Heart right ventricle (tissue), 16 donors: ENCODE measurements around the gene SH2B2. TPM values are rescaled to one million over a fixed set of nuclear protein-coding genes. Genes with fewer than 3 reads are reported as not detected.

Experiments used
- ATAC-seq, 8 donors: fragments of 200-7000 bp; cut with Tn5 transposase; one replicate each; pipeline ENCODE4 v1.9.1; 2020; ENCODE audit warnings: mild to moderate bottlenecking in 8 of 8, moderate library complexity in 8 of 8, moderate number of reproducible peaks in 1 of 8
- DNase-seq, 2 donors: peaks; one replicate each; pipeline ENCODE4 v3.0.0-alpha.2; 2020
- H3K27ac ChIP-seq, 10 donors: fragments of 200-600 bp; sonication (generic) in 2 of 10; one replicate each; pipeline versions ENCODE4 v1.5.0 to v1.8.0; 2020 to 2022; ENCODE audit warnings: mild to moderate bottlenecking in 3 of 10
- H3K27me3 ChIP-seq, 7 donors: fragments of 200-600 bp; one replicate each; pipeline ENCODE4 v1.8.0; 2021 to 2022; ENCODE audit warnings: mild to moderate bottlenecking in 2 of 7
- H3K36me3 ChIP-seq, 9 donors: fragments of 200-600 bp; sonication (generic) in 1 of 9; one replicate each; pipeline versions ENCODE4 v1.5.0 to v1.8.0; 2020 to 2022; ENCODE audit warnings: mild to moderate bottlenecking in 2 of 9
- H3K4me1 ChIP-seq, 9 donors: fragments of 200-600 bp; sonication (generic) in 1 of 9; one replicate each; pipeline versions ENCODE4 v1.5.0 to v1.8.0; 2020 to 2022; ENCODE audit warnings: mild to moderate bottlenecking in 4 of 9
- H3K4me3 ChIP-seq, 10 donors: fragments of 200-600 bp; sonication (generic) in 2 of 10; one replicate each; pipeline versions ENCODE4 v1.5.0 to v1.8.0; 2020 to 2022; ENCODE audit warnings: mild to moderate bottlenecking in 7 of 10, moderate library complexity in 2 of 10
- H3K9me3 ChIP-seq, 11 donors: fragments of 200-600 bp in 10 of 11; sonication (generic) in 2 of 11; one replicate each; pipeline versions ENCODE4 v1.5.0 to v1.8.0; 2013 to 2022; ENCODE audit warnings: mild to moderate bottlenecking in 2 of 11, control low read depth in 1 of 11, moderate library complexity in 1 of 11
- WGBS, 2 donors: extraction: QIAGEN DNeasy Blood & Tissue Kit; methylation state at CpG; one replicate each; pipeline ENCODE4 v1.1.7; 2013; ENCODE audit warnings: inconsistent platforms in 1 of 2; 5-methylcytosine and 5-hydroxymethylcytosine counted together
- intact Hi-C, 10 donors: fragments of 100-400 bp; cut with DNase I; formaldehyde crosslinking; loops; one replicate each; pipeline versions ENCODE4 v1.11.1 to v1.14.2; 2022
- polyA plus RNA-seq, 2 donors: library from polyadenylated mRNA; stranded (reverse); fragments of 200-250 nt; gene quantifications; one replicate each; pipeline ENCODE4 v1.2.3, GENCODE V29; 2013
- total RNA-seq, 10 donors: library from RNA; stranded (reverse); fragmentation: NEBNext Ultra II Directional in 3 of 10; extraction: Animal tissue kit (Norgen Biotek cat#: 25700) in 3 of 10; gene quantifications; one replicate each; pipeline versions ENCODE4 v1.2.1 to v1.2.4, GENCODE V29; 2021 to 2023
- TF ChIP-seq, protein P1 (sequence below), 9 donors: fragments of 200-600 bp; sonication (generic) in 2 of 9; IDR thresholded peaks; one replicate each; pipeline versions ENCODE4 v1.5.0 to v1.8.0; 2021 to 2022; ENCODE audit warnings: antibody characterized with exemption in 9 of 9, mild to moderate bottlenecking in 5 of 9, moderate library complexity in 1 of 9
- donor health status: Arrhythmogenic right ventricular cardiomyopathy.
- donor health status: ischemic (EF 13 %, LVEDD 7.1; RV severe dilation, severe dysfunction).
- donor health status: healthy with polysubstance abuse.
- donor health status: DM: no; HTN: yes; CAD: no.
- donor health status: DM: no; HTN: no; CAD: no.
- donor health status: ischemic (EF 25% LVEDD 6.9; RV normal size, moderate dysfunction).
- donor health status: ischemic (EF 25% LVEDD 5.7; RV mildly dilated, moderate dysfunction).
- donor health status: healthy.
- donor health status: DM: yes; HTN: yes; CAD: no.
- donor health status: Ischemic cardiomyopathy.
- donor health status: ischemic (EF 35%, LVEDD 5.7; RV mildly dilated, moderate dysfunction).
- donor health status: nonischemic (EF 11% LVEDD 7.7; RV severe dilation, severe dysfunction).
- donor health status: DM: yes; HTN: yes; CAD: no.
- donor health status: PGD.
- donor health status: ischemic (EF 29% LVEDD 5.4; RV normal size, mild dysfunction).
- donor health status: nonischemic (EF 23%, LVEDD 6.1; RV moderate dilation, normal function).

The SH2B2 gene
- total and polyA plus RNA-seq, 12 donors, result 0.83 to 4.2 (median 1.2) TPM

DNA sequence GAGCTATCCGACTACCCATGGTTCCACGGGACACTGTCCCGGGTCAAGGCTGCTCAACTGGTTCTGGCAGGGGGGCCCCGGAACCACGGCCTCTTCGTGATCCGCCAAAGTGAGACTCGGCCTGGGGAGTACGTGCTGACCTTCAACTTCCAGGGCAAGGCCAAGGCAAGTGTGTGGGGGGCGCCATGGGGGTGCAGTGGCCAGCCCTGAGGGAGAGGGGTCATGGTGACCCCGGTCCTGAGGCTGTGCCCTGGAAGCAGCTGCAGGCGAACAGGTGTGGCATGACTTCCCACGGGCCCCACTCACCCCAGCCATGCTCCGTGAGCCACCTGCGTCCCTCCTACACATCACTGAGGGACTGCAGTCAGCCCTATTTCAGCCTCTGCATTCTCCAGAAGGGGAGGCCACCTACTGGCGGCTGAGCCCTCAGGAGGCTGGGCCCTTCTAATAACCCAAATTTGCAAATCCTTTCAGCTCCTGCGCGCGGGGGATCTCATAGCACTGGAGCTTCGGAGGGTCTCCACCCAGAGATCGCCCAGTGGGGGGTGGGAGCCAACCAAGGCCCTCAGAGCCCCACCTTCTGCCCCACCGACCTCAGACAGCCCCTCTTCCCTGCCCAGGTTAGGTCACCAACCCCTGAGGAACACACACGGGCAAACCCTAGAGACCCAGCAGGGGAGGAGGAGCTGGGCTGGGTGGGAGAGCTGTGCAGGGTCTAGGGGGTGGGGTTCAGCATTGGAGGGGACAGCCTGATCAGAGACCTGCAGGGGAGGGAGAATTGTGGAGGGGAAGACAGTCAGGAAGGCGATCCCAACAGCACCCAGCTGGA lies 30.8 kb downstream of the SH2B2 start:
- no peak for ATAC-seq
- Histone ChIP-seq H3K27me3 (peaks cover 0 to 15% (median 5%) of the 10 kb centered on the region in 7 donors), H3K4me1 (peaks cover 0 to 21% (median 9%) of the 10 kb centered on the region in 9 donors), H3K9me3 (no peaks in the 10 kb centered on the region), H3K36me3 (peaks cover 0 to 19% (median 0%) of the 10 kb centered on the region in 9 donors), H3K4me3 (no peak overlapping the region), H3K27ac (no peak overlapping the region)
- no peak for DNase-seq
- intact Hi-C loops, result no loop called here
- TF ChIP-seq, protein P1, sequence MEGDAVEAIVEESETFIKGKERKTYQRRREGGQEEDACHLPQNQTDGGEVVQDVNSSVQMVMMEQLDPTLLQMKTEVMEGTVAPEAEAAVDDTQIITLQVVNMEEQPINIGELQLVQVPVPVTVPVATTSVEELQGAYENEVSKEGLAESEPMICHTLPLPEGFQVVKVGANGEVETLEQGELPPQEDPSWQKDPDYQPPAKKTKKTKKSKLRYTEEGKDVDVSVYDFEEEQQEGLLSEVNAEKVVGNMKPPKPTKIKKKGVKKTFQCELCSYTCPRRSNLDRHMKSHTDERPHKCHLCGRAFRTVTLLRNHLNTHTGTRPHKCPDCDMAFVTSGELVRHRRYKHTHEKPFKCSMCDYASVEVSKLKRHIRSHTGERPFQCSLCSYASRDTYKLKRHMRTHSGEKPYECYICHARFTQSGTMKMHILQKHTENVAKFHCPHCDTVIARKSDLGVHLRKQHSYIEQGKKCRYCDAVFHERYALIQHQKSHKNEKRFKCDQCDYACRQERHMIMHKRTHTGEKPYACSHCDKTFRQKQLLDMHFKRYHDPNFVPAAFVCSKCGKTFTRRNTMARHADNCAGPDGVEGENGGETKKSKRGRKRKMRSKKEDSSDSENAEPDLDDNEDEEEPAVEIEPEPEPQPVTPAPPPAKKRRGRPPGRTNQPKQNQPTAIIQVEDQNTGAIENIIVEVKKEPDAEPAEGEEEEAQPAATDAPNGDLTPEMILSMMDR (IDR thresholded peaks at IDR 0.05), result no peak
- 85 to 88% methylated on average over 23 to 24 of the region's 24 CpGs for WGBS, 2 donors

DNA sequence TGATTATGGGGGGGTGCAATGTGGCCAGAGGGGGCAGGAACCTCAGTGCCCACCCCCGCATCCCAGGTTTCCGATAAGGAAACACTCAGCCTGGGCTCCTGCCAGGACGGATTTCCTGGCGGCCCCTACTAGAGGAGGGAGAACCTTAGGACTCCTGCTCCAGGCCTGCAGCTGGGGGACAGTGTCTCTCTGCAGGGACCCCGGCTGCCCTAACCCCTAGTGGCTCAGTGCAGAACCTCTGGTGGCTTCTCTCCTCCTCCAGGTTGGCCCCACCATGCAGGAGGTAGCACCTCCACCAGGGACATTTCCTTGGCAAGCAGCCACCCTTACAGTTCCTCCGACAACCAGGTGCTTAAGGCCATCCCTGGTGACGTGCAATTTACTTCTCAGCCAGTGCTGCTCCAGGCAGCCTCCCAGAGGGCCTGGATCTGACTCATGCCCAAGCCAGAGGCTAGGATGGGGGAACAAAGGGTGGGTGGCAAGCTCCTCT lies 31.9 kb downstream of the SH2B2 start:
- Histone ChIP-seq H3K36me3 (peaks cover 0 to 19% (median 0%) of the 10 kb centered on the region in 9 donors), H3K4me1 (peaks cover 0 to 25% (median 9%) of the 10 kb centered on the region in 9 donors), H3K27ac (peak overlapping the region in 4 of 10 donors; percentile 29 to 55 (median 45)), H3K9me3 (no peaks in the 10 kb centered on the region), H3K27me3 (peaks cover 0 to 19% (median 5%) of the 10 kb centered on the region in 7 donors), H3K4me3 (no peak overlapping the region)
- DNase-seq (peak; percentile 46 to 47), ATAC-seq (peak; percentile 34 to 80 (median 48))
- 57 to 61% methylated on average over 7 of the region's 7 CpGs for WGBS, 2 donors
- TF ChIP-seq, protein P1 (IDR thresholded peaks at IDR 0.05), result no peak
- intact Hi-C loops, result no loop called here

DNA sequence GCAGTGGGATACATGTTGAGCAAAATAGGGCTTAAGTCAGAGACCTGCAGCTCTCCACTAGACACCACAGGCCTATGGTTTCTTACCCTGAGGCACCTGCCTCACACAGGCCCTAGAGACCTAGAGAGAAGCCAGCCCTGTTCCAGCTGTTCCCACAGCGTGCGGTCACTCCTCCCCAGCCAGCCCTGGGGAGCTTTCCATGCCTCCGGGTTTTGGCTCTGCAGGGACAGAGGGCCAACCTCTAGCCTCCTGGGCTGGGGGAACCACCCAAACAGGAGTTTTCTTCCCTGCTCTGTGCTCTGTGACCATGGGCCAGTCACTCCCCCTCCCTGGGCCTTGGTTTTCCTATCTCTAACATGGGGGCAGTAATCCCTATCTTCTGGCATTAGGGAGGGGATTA lies 33.0 kb downstream of the SH2B2 start:
- DNase-seq, result no peak
- Histone ChIP-seq H3K4me3 (no peak overlapping the region), H3K9me3 (no peaks in the 10 kb centered on the region), H3K36me3 (peaks cover 0 to 10% (median 0%) of the 10 kb centered on the region in 9 donors), H3K27me3 (peaks cover 0 to 19% (median 5%) of the 10 kb centered on the region in 7 donors), H3K27ac (peak overlapping the region in 1 of 10 donors; percentile 44), H3K4me1 (peaks cover 0 to 25% (median 9%) of the 10 kb centered on the region in 9 donors)
- intact Hi-C loops, result loop anchor here in 1 of 10 donors (5.0 kb wide), 1 partner anchor 532 kb away; no protein-coding TSS in a partner anchor
- ATAC-seq, result no peak
- TF ChIP-seq, protein P1 (IDR thresholded peaks at IDR 0.05), result no peak
- 81 to 85% methylated on average over 3 of the region's 3 CpGs for WGBS, 2 donors

DNA sequence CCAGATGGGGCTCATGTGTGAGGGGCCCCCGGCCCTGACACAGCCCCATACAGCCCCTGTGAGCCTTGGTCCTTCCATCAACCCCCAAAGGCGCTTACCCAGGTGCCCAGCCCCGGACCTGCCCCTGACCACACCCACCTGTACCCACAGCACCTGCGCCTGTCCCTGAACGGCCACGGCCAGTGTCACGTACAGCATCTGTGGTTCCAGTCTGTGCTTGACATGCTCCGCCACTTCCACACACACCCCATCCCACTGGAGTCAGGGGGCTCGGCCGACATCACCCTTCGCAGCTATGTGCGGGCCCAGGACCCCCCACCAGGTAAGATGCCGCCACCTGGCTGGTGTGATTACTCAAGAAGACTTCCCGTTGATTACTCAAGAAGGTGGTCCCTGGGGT lies 33.5 kb downstream of the SH2B2 start:
- peaks cover 0 to 25% (median 9%) of the 10 kb centered on the region in 9 donors for H3K4me1 ChIP-seq
- no peak for ATAC-seq
- peaks cover 0 to 5% (median 0%) of the 10 kb centered on the region in 9 donors for H3K36me3 ChIP-seq
- no peak for DNase-seq
- intact Hi-C loops, result loop anchor here in 1 of 10 donors (5.0 kb wide), 1 partner anchor 533 kb away; no protein-coding TSS in a partner anchor
- TF ChIP-seq, protein P1 (IDR thresholded peaks at IDR 0.05), result no peak
- H3K27ac ChIP-seq, result no peak overlapping the region
- H3K27me3 ChIP-seq, result peaks cover 0 to 19% (median 6%) of the 10 kb centered on the region in 7 donors
- no peak overlapping the region for H3K4me3 ChIP-seq
- WGBS, 2 donors, result 96 to 97% methylated on average over 14 of the region's 14 CpGs
- no peaks in the 10 kb centered on the region for H3K9me3 ChIP-seq
